ENCODE measurements around the gene UFL1. TPM values are rescaled to one million over a fixed set of nuclear protein-coding genes. Genes with fewer than 3 reads are reported as not detected.

Gene UFL1
- total RNA-seq, 1 donor from 2014 or later = 23.6 TPM

GRCh38 chr6:96582436-96582835, 60.8 kb downstream of the UFL1 start:
- DNase-seq = no peak
- H3K4me1 Mint-ChIP-seq = no peaks in the 10 kb centered on the region
- POLR2A ChIA-PET = no interaction called here
- no peak overlapping the region for H3K4me3 Mint-ChIP-seq
- H3K9me3 Mint-ChIP-seq = no peaks in the 10 kb centered on the region
- CTCF ChIA-PET = no interaction called here
- ATAC-seq (ENCODE audit: low read depth) = no peak
- no peak overlapping the region for H3K27ac Mint-ChIP-seq
- intact Hi-C loops (cut with micrococcal nuclease) = no loop called here
- H3K36me3 Mint-ChIP-seq (ENCODE audit: low read depth) = no peaks in the 10 kb centered on the region
- H3K27me3 Mint-ChIP-seq = peaks cover 12% of the 10 kb centered on the region
- TF ChIP-seq CTCF (IDR thresholded peaks at IDR 0.05) = no peak

DNA sequence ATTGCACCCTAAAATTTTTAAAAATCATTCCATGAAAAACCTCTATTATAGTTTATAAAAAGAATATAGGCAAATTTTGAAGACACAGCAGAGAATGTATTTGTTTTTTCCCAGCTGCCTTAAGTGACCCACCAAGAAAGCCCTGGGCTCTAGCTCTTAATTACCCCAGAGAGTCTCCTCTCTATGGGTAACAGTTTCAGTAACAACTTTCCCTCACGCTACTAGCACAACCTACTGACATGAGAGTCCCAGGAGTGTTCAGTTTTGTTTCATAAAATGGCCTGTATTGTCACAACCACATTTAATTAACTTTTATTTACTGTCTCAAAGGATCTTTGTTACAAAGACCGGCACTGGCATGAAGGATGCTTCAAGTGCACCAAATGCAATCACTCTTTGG, 82.8 kb downstream of the UFL1 start:
- intact Hi-C loops (cut with micrococcal nuclease) = no loop called here
- H3K9me3 Mint-ChIP-seq = no peaks in the 10 kb centered on the region
- ATAC-seq (ENCODE audit: low read depth) (no peak), DNase-seq (no peak)
- peaks cover 8% of the 10 kb centered on the region for H3K27me3 Mint-ChIP-seq
- H3K4me1 Mint-ChIP-seq = peaks cover 1% of the 10 kb centered on the region
- H3K27ac Mint-ChIP-seq = no peak overlapping the region
- no peak overlapping the region for H3K4me3 Mint-ChIP-seq
- H3K36me3 Mint-ChIP-seq (ENCODE audit: low read depth) = no peaks in the 10 kb centered on the region
- TF ChIP-seq CTCF (IDR thresholded peaks at IDR 0.05) = no peak
- POLR2A ChIA-PET = no interaction called here
- CTCF ChIA-PET = no interaction called here

Other genes with a start within 250 kb of the UFL1 start
- not detected in 2 replicates for gene FHL5, start 41.3 kb downstream of the UFL1 start, total RNA-seq